Skin of body (tissue), 2 donors: Measurements from ENCODE around the gene BOD1L1. TPM values are rescaled to one million over a fixed set of nuclear protein-coding genes. Genes with fewer than 3 reads are reported as not detected.
"Not testable (repeated sequence)": the region's sequence is repeated elsewhere in the genome, so short reads cannot be mapped to it uniquely, and the experiment has no call there.

Experiments
- DNase-seq: peaks from one replicate; lab custom pipeline; 2025; lab: John Stamatoyannopoulos, UW
- total RNA-seq: library from RNA; depleted of rRNA; stranded (reverse); fragments of >200 nt; gene quantifications from one replicate; pipeline ENCODE4 v1.2.3, GENCODE V29; 2014

The BOD1L1 gene
- total RNA-seq, 1 donor from 2014 or later, result 42.9 TPM

DNA sequence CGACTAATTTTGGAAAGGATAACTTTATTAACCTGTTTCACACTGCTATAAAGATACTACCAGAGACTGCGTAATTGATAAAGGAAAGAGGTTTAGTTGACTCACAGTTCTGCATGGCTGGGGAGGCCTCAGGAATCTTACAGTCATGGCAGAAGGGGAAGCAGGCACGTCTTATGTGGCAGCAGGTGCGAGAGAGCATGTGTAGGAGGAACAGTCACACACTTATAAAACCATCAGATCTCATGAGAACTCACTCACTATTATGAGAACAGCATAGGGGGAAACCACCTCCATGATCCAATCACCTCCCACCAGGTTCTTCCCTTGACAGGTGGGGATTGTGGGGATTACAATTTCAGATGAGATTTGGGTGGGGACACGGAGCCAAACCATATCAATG is 67.4 kb downstream of the BOD1L1 start:
- not testable (repeated sequence) for DNase-seq

DNA sequence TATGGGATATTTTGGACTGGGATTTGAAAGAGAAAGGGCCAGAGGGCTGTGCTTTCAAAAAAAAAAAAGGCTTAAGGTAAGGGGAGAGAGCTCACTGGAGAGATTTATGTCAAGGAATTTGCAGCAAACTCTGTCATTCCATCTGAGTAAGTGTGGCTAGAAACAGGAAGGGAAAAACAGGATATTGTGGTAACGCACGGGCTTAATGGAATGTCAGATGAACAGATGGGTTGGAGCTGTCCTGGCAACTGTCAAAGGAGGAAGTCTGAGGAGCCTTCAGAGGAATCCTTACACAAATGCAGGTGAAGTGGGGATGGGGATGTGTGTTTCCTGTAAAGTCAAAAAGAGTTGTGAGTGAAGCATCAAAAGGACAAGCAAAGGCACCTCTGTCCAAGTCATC is 68.1 kb downstream of the BOD1L1 start:
- no peak for DNase-seq

DNA sequence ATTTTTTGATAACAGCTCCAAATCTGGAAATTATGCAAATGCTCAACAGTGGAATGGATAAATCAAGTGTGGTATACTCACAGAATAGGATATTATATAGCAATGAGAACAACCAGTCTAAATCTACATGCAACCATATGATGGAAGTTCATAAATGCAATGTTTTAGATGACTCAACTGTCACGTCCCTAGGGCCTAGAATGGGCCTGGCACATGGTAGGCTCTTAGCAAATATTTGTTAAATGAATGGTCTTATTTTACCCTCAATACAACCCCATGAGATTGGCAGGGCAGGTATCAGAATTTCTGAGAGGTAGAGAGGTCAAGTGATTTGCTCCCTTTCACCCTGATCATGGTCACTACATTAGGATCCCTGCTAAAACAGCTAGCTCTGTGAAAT is 68.6 kb downstream of the BOD1L1 start:
- DNase-seq, result no peak

- no peak for DNase-seq
Observed at GRCh38 chr4:13555325-13555724, 72.2 kb downstream of the BOD1L1 start.

DNA sequence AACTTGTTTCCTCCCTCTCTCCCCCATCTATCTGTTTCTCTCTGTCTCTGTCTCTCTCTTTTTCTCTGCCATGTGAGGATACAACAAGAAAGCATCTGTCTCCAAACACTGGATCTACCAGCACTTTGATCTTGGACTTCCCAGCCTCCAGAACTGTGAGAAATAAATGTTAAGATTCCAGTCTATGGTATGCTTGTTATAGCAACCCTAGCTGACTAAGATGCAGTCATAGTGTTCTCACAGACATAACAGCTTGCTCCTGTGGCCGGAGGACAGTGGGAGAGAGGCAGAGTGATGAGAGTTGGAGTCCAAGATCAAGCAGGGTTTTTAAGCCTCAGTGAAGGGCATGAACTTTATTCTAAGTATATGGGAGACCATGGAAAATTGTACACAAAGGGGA is 74.4 kb downstream of the BOD1L1 start:
- no peak for DNase-seq

- DNase-seq, result peak; percentile 36
Observed at GRCh38 chr4:13548984-13549546, 78.5 kb downstream of the BOD1L1 start.

GRCh38 chr4:13548059-13548983 is 79.2 kb downstream of the BOD1L1 start:
- DNase-seq, result no peak

DNA sequence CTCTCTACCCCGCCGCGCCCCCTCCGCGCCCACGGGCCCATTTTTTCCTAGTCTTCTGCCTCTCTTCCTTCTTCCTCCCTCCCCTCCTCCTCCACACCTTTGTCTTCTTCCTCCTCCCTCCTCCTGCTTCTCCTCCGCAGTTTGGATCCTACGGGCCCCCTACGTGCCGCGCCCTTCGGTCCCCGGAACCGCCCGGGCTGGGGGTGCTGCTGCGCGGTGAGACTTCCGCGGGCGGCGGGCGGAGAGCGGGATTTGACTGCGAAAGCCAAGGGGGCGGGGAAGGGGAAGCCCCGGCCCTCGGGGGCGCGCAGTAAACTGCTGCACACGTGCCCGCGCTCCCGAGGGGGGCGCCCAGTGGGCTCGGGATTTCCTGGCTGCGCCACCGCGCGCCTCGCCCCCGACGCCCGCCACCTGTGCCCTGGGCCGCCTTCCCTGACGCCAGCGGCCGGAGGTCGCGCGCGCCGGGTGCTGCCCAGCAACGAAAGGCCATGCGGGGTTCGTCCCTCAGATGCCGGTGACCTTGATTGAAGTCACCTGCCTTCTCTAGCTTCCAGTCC is 80.0 kb downstream of the BOD1L1 start:
- no peak for DNase-seq

DNA sequence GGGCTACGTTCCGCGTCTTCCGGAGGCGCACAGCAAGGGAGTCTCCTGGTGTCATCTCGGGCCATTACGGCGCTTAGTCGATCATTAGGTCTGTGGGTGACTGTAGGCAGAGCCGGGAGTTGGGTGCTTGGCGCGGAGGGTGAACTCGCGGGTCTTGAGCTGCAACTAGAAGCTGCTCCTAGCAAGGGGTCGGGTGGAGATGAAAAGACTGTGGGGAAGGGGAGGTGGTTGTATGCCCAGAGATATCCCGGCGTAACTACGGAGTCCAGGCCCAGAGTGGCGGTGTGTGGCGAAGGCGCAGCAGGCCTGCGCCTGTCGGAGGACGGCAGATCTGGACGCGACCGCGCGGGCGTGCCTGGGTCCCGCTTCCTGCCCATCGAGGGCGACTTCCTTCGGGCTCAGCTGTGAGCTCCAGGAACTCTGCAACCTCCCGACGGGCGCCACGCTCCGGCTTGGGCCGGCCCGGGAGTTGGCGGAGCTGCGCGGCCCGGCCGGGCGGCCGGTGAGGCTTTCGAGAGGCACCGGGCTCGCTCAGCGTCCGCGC is 80.5 kb downstream of the BOD1L1 start:
- no peak for DNase-seq

DNA sequence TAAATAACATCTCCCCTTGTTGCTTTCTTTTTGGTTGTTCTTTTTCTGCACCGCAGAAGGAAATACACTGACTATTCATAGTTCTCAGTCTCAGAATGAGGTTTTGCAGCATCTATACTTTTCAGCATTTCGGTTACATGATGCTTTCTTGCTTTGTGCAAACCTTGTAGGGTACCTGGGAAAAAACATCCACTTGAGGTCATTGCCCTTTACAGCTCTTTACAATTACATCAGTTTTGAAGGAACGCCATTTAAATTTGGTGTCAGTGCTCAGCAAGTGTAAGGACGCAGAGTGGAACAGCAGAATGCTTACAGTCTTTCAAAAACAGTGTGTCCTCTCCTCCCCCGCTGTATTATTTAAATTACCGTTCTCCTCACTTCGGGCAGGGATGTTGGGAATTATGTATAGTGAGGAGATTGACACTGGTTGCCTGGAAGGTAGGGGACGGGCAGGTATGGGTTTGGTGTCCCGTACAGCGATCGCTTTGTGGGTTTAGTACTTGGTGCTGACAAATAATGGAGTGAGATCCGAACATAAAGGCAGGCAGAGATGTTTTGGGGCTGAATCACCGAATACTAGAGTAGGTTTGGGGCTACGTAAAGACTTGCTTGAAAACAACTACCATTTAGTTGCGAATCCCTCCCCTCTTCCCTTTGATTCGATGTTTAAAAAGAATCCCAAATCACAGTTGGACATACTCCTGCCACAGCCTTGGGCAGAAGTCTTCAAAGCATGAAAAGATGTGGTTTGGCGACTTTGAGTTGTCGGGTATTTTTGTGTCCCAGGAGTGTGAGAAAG is 81.2 kb downstream of the BOD1L1 start:
- DNase-seq, result no peak

DNA sequence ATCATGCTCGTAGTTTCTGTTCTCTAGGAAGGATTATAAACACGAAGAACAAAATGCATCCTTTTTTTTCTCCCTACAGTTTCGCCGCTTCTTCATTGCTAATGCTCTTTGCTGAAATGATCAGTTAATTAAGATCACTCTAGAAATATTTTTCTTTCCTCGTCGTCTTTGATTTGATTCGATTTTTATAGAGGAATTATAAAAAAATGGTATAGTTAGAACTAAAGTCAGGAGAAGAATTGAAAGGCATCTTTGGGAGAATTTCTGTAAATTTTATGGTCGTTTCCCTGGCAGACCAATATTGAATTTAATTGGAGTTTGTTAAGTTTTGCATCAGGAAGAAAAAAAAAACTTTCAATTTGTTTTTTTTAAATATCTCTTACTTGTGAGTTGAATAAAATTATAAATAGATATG is 82.1 kb downstream of the BOD1L1 start:
- DNase-seq, result no peak

- peak; percentile 36 for DNase-seq
Observed at GRCh38 chr4:13544606-13545393, 82.7 kb downstream of the BOD1L1 start.

- DNase-seq, result no peak
Observed at GRCh38 chr4:13543839-13544605, 83.5 kb downstream of the BOD1L1 start, which contains the start of gene NKX3-2. NKX3-2 (minus strand) TSS chr4:13544508; CDS start chr4:13544414, 94 bp downstream.

- DNase-seq, result no peak
Observed at GRCh38 chr4:13543032-13543838, 84.3 kb downstream of the BOD1L1 start.

- DNase-seq, result no peak
Observed at GRCh38 chr4:13542577-13543031, 84.9 kb downstream of the BOD1L1 start.

DNA sequence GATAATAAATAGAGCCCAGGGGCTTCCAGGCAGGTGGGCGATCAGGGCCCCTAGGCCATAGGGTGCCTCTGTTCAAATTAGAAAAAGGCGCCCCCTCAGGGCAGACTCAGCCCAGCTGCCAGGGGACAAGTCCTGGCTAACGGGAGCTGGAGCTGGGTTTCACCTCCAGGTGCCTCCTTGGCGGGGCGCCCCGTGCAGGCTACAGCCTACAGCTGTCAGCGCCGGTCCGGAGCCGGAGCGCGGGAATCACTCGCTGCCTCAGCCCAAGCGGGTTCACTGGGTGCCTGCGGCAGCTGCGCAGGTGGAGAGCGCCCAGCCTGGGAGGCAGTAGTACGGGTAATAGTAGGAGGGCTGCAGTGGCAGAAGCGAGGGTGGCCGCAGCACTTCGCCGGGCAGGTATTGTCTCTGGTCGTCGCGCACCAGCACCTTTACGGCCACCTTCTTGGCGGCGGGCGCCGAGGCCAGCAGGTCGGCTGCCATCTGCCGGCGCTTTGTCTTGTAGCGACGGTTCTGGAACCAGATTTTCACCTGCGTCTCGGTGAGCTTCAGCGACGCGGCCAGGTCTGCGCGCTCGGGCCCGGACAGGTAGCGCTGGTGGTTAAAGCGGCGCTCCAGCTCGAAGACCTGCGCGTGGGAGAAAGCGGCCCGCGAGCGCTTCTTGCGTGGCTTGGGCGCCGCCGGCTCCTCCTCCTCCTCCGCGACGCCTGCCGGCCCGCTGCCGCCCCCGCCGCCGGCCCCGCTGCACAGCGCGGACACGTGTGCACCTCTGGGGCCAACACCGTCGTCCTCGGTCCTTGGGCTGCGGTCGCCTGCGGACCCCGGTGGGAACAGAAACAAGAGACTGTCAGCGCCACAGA is 85.6 kb downstream of the BOD1L1 start:
- no peak for DNase-seq

GRCh38 chr4:13541176-13541604 is 86.3 kb downstream of the BOD1L1 start:
- no peak for DNase-seq
